ENCODE data around the gene DRGX.

The DRGX gene

DNA sequence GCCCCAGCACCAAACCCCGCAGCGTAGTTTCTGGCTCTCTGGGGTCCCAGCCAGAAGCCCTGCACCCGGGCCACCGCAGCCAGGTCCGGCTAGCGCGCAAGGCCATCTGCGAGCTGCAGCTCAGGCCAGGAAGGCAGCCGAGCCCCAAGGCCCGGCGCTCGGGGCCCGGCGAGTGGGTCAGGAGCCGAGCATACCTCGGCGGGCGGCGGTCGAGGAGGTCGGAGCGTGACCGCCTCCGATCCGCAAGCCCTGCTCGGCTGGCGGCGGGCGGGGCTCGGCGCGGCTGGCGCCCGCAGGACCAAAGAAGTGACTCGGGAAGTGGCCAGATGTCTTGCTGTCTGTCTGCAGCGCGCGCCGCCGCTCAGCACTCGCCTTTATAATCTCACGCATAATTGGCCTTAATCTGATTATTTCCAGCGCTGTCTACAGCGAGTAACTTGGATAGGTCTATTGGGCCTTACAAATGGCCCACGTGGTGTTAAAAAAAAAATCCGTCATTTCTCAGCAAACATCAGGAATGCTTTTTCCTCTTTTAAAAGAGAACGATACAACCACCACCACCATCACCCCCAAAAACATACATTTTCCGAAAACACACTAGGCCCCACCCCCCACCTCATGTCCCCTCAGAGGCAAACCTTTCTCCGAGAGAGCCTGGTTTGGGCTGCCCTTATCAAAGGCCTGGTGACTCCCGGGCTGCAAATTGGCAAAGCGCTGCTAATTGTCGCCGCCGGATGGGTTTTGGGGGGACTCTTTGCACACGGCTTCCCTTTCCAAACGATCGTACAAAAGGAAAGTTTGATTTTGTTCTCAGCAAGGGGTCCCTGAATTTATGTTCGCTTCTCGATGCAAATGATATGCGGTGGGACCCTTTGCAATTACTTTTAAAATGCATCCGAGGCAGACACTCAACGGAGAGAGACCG lies at the start of gene DRGX:
TSS of gene DRGX (minus strand) at position 349 of the 925 bp plus-strand sequence. CDS start 649 bp downstream, outside the sequence.
- ATAC-seq, result no peak

DNA sequence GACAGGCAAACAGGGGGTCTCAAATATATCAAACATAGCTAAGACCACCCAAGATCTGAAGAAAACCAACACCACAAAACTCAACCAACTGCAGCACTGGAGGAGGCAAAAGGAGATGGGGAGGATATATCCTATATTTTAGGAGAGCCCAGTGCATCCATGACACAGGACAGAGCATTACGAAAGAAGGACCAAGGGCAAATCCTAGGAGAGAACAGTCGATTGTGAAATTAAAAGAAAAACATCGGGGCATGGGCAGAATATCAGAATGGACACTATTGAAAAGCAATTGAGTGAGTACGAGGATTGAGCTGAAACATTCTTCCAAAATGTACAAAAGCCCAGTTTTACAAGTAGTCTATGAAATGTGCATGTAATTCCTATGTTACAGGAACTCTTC lies 48.5 kb upstream of the DRGX start:
- ATAC-seq, result no peak

DNA sequence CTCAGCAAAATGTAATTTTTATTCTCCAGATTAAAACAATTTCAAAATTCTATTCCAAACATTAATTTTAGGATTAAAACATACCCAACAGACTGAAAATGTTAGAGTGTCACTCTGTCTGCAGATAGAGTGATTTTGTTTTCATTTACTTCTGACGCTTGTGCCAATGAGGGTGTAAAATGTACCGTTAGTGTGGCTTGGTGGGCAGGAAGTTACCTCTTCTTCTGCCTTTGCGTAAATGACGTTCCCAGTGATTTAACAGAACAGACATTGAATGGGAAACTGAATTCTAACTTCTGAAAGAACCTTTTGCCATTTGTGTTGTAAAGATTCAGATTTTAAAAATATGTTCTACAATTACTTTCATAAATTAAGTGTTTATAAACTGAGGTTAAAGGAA lies 47.0 kb upstream of the DRGX start:
- no peak for ATAC-seq

DNA sequence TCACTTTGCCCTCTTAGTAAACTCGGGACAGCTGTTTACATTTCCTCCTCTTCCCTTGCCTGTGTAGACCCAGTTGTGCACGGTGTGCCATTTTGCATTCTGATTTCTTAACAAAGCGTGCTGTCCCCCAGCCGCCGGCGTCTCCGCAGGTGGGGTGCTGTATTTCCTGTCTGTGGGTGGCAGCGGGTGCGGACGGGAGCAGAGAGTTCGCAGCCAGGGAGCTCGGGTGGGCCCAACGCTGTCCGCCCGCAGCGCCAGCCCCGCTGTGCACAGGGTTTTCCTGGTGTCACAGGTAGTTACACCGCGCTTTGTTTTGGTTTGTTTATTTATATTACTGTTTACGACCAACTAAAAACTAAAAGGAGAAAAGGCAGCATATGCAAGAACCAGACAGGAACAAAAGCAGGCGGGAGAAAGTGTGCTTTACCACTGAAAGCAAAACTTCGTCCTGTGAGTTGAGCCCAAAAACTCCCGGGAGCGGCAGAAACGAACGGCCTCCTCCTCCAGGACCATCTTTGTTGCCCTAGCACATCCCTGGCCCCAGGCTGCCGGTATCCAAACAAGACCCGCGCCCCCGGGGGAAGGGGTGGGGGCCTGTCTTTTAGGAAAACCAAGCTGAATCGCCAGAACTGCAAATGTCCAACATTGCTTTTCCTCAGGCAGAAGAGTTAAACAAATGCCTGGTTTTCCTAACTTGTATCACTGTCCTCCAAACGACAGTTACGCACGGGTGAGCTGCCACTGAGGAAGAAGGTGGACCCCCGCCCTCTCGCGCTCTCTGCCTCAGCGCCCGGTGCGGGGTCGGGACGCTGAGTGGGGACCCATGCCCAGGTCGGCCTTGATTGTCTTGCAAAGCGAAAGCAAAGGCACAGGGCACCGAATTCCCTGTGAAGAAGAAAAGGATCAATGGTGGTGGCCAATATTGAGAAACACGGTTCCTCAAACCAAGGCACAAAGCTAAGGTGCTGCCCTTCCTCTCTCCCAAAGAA lies 45.9 kb upstream of the DRGX start:
- ATAC-seq, result no peak

DNA sequence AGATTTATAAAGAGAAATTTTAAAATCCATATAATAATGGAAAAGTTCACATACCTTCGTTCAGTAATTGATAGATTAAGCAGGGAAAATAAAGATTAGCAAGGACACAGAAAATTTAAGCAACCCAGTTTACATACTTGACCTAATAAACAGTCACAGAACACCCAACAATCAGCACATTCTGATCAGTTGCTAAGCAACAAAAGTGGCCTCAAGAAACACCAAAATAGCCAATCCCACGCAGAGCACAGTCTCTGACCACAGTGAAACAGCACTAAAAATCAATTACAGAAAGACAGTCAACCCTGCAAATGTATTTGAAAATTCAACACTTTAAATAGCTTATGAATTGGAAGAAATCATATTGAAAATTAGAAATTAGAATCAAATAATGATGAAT lies 39.3 kb upstream of the DRGX start:
- ATAC-seq, result no peak

DNA sequence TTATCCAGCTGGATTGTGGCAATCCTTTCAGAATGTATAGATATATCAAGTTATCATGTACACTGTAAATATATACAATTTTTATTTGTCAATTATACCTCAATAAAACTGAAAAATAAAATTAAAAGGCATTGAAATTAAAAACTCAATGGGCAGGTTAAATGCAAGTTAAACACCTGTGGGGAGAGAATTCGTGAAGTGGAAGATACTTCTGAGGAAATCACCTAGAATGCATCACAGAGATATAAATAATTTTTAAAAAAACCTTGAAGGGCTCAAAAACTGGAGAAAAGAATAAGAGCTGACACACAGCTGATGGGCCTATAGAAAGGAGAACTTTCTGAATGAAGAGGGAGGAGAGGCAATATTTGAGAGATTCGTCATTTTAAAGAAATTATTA lies 37.2 kb upstream of the DRGX start:
- no peak for ATAC-seq

DNA sequence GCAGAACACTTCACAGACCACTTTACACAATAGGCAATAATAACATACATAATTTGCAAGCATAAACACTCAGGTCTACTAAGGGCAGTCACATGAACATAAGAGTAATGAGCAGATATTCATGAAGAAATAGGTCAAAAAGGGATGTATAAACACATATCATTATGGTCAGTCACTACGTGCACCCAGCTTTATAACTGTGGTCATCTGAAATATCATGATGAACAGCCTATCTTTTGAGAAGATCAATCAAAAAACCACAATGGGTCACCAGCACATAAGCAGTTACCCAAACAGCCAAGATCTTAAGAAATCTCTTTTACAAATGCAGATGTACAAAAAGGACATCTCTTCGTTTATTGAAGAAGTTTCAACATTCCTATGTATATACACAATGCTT lies 35.5 kb upstream of the DRGX start:
- no peak for ATAC-seq

DNA sequence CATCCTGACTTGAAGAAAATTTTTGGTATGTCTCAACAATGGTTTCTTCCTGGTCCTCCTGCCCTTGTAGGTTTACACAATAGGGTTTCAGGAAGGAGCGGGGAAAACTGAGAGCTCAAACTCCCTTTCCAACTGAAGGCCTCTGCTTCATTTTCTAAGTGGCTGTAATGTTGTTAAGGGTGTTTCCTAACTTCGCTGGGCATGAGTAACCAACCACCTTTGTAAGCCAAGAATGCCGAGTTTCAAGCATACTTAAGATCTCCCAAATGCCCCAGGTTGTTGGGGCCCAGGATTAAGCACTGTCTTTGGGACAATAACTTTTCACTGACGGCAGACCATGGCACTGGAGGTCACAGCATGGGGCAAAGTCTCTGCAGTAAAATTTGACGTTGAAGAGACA lies 33.6 kb upstream of the DRGX start:
- ATAC-seq, result no peak

DNA sequence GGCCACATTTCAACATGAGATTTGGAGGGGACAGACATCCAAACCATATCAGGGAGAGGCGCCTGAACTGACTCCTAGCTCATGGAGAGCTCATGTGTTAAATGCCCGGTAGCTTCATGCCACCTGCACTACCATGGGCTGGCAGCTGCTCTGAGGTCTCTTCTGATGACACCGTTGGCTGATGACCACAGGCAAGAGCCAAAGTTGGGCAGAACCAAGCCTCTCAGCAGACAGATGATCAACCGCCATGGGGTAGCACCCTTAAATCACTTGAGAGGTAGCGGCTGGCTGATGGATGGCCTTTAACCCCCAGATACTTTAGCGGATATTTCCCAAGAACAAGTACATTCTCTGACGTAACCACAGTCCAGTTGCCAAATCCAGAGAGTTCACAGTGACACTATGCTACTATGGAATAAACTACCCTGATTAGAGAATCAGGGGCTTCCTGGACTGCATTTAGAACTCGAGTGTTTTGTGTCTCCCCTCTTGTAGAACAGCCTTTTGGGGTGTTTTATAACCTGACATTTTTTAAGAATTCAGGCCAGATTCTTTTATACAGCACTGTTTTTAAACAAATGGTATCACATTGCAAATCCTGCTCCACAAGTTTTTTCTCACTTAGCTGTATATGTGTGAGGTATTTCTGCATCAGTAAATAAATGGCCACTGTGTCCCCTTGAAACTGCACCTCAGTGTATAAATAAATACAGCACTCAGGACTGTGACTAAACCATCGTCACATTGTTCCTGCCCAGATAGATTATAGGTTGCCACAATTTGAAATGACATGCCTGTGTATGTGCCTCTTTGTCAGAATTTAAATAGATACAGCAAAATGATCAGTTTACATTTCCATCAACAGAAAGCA lies 30.8 kb upstream of the DRGX start:
- ATAC-seq, result no peak

DNA sequence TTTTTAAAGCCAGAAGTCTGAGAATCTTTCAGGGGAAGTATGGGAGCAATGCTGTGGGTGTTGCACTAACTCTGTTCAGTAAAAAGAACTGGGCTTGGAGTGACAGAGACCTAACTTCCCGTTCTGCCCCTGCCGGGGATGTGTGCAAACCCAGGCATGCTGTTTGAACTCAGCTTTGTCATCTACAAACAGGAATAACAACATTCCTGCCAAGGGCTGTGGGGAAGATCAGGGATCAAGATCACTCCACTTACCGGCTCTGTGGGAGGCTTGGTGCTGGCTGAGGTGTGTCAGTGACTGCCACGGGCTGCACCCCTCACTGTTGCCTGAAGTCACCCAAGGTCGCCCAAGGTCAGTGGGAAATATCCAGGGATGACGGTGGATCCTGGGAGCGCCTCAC lies 23.1 kb upstream of the DRGX start:
- ATAC-seq, result no peak

DNA sequence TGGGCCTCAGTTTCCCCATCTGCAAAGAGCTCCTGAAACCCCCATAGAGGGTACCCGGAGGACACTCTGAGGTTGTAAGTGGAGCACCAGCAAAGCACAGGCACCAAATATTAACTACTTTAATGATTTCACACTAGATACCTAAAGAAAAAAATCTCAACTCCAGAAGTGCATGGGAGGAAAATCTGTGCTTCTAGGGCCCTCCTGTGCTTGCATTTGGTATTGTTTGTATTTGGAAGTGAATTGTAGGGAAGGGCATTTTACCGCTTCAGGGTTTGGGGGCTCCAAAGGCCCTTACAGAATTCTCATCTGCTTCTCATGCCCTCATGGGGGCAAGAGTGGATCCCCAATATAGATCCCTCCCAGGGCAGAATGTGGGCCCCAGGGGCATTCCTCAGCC lies 22.4 kb upstream of the DRGX start:
- no peak for ATAC-seq

DNA sequence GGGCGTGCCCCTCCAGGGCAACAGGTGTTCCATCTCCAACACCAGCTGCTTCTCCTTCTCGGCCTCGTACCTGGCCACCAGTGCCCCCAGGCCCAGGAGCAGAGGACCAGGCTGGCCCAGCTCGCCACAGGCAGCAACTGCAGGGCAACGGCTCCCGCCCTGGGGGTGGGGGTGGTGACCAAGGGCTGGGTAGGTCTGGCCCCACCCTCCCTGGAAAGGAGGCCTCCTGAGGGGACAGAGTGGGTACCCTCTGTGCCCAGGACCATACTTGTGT lies 22.1 kb upstream of the DRGX start:
- ATAC-seq, result no peak

DNA sequence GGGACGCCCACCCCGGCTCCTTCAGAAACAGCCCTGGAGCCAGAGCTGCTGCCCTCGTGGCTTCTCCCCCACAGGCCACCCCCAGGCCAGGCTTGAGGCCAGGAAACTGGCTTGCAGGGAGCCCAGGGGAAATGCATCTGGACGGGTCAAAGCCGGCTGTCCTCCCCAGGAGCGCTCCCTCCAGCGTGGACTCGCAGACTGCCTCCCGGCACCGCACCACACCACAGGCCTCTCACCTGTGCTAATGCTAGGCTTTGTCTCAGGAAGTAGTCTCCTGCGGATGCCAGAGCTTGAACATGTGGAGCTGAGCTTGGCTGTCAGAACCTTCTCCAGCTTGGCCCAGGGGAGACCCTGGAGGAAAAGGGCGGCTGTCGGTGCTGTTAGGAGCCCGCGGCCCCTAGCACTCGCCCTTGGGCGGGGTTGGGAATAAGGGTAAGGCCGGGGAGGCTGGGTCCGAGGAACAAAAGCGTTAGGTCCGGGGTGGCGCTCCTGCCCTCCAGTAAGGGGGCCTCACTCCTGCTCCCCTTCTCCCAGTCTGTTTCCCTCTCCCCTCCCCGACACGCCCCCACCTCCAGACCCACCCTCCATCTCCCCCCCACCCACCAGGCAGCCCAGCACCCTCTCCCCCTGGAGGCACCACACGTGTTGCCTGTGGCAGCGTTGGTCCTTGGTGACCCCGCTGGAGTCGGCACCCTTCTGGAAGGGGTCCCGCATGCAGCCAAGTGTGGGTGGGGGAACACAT lies 21.6 kb upstream of the DRGX start:
- ATAC-seq, result no peak

DNA sequence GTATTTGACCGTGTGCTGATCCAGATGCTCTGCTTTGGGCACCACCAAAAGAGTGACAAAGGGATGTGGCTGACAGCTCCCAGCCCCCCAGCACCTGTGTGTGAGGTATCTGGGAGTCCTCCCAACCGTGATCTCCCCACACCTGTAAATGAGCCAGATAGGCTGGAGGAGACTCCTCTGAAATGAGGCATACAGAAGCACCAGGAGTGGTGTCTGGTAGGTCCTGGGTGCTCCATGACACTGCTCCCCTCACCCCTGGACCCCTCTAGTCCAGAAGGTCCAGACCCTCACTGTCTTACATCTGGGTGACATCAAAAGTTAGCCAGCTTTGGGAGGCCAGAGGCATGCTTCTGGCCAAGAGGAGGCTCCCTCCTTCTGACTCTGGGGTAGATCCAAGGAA lies 20.0 kb upstream of the DRGX start:
- ATAC-seq, result no peak

DNA sequence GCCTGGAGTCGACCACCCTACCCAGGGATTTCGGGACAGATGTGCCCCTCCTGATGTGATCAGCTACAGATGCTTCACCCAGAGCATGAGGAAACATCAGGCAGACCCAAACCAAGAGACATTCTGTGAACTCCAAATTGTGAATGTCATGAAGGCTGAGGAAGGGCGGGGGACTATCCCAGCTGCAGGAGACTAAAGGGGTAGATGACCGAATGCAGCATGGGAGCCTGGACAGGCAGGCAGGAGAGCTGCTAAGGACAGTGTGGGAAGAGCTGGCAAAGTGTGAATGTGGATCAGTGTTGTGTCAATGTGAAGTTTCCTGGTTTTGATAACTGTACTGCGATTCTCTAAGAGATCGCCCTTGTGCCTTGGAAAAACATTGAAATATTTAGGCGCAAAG lies 19.2 kb upstream of the DRGX start:
- no peak for ATAC-seq

DNA sequence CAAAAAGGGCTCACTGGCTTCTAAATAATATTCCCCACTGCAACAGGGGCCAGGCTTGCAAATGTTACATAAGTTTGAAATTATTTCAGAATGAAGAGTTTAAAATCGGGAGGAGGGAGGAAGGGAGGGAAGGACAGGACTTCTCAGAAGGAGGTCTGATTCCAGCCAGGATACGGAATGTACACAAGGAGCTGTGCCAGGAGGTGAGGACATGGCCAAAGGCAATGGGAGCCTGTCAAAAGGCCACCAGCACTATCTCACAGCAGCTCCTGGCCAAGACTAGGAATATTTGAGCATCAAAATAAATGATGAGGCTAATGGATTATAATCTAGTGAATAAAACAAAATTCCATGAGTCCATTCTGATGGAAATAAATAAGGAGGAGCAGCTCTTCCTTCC lies 18.6 kb upstream of the DRGX start:
- ATAC-seq, result no peak

DNA sequence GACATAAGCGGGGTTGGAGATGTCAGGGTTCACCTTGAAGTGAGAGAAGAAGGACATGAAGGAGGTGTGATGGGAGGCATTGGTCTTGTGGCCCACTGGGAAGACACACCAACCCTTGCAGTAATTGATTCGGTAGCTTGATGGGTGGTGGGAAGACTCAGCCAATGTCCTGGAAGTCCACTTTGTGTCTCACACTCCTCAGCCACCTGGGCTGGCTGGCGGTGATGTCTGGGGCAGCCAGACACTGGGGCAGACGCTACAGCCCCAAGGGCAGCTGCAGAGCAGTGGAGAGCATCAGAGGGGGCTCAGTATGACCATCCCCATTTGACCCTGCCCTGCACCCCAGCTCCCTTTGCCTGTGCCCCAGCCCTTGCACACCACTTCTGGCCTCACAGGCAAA lies 16.7 kb upstream of the DRGX start:
- ATAC-seq, result no peak

DNA sequence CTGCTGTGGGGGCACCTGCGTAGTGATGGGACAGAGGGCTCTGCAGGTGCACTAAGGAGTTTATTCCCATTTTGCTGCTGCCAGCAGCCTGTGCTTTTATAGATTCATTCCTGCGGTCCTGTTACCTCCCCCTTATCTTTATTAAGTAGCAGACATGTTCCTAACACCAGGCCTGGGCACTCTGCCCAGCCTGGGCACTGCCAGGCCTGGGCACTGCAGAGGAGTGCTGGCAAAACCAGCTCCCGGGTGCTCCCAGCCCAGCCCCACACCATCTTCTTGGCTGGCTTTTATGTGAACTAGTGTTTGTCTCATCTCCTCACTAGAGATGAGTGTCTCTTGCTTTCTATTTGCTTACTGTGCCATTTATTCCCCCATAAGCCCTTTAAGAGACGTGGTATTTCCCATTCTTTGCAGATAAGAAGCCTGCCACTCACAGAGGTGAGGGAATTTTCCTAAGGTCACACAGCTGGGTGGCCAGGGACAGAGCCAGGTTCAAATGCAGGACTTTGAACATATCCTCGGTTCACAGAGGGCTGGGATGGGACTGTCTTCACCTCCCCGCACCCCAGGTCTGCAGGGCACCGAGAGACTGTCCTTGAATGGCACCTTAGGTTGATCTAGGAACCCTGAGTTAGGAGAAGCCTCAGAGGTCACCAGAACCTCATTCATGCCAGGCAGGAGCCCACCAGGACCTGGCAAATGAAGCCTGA lies 14.6 kb upstream of the DRGX start:
- ATAC-seq, result no peak

DNA sequence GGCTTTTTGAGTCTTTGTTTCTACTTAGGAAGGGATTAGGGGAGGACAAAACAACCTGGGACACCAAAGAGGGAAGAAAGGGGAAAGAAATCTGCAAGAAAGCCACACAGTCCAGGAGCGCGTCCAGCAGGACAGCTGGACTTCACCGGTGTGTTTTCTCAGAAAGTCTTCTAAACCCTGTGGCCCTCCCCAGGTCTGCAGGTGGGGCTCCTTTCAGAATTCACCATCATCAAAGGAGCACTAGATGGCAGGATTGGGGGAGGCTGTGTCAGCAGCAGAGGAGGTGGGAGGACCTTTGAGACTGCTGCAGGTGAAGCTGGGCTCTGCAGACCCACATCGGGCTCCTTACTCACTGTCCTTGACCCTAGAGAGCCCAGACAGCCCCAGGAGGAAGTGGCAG lies 13.9 kb upstream of the DRGX start:
- no peak for ATAC-seq

DNA sequence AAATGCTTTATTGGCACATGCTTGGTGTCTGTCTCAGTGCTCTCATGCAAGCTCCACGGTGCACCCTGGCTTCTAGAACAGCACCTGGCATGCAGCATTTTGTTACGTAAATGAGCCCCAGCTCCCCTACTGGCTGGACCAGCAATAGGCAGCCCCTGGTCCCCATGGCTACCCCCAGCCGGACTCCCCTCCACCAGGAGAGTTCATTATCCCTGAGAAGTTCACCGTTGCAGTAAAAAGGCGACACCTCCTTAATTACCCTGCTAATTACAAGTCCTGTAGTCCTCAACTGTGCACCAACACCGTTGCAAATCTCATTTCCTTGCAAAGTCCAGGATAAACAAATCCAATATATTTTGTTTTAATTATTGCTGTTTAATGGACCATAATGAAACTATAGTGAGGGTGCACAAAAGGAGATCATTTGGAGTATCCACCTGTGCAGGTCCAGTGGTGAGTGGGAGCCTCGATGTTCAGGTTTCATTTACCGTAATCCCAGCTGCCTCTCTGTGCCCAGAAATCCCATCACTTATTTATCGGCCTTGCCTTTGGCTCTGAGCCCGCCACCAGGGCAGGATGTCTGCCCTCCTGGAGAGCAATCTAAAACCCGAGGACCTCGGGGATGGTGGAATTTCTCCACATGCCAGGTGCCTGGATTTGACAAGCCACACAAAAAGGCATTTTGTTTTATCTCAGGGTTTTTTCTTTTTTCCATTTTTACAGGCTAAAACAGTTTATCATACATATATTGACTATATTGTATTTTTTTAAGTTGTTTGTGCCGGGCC lies 12.8 kb upstream of the DRGX start:
- no peak for ATAC-seq
